CD4-positive, CD25-positive, alpha-beta regulatory T cell (primary cell): ENCODE measurements around the gene DLX6. TPM values are rescaled to one million over a fixed set of nuclear protein-coding genes. Genes with fewer than 3 reads are reported as not detected.
"Not testable (repeated sequence)": the region's sequence is repeated elsewhere in the genome, so short reads cannot be mapped to it uniquely, and the experiment has no call there.

Source experiments
- ATAC-seq, 2 donors: fragments of 150-1000 bp; cut with Tn5 transposase; one replicate each; pipeline ENCODE4 v1.10.0; 2021; ENCODE audit warnings: low read depth in 2 of 2, moderate number of reproducible peaks in 2 of 2, moderate library complexity in 1 of 2
- DNase-seq, 3 donors: peaks; one replicate each; pipeline versions ENCODE4 v3.0.0 to v3.0.0-alpha.2; 2012 to 2022; ENCODE audit warnings: mixed read lengths in 1 of 3
- H3K27ac ChIP-seq: one replicate; pipeline ENCODE4 v1.7.0; 2013; ENCODE audit warnings: mild to moderate bottlenecking, low read length; ENCODE audit not compliant: insufficient read depth, poor library complexity, severe bottlenecking
- H3K27me3 ChIP-seq: one replicate; pipeline ENCODE4 v1.7.0; 2013; ENCODE audit warnings: low read length; ENCODE audit not compliant: control insufficient read depth, insufficient read depth
- H3K36me3 ChIP-seq: one replicate; pipeline ENCODE4 v1.7.0; 2013; ENCODE audit warnings: mild to moderate bottlenecking, low read length, moderate library complexity; ENCODE audit not compliant: control insufficient read depth, insufficient read depth
- H3K4me1 ChIP-seq: 2 replicates; pipeline ENCODE4 v1.7.0; 2013; ENCODE audit warnings: mild to moderate bottlenecking, low read length; ENCODE audit not compliant: insufficient read depth, control insufficient read depth, poor library complexity, severe bottlenecking
- H3K4me3 ChIP-seq: one replicate; pipeline ENCODE4 v1.7.0; 2013; ENCODE audit warnings: low read depth, mild to moderate bottlenecking, low read length, moderate library complexity
- H3K9me3 ChIP-seq, 2 experiments: 1 replicate in 1 of 2; 2 replicates in 1 of 2; pipeline ENCODE4 v1.7.0; 2013; ENCODE audit warnings: low read length in 2 of 2, mild to moderate bottlenecking in 1 of 2, moderate library complexity in 1 of 2; ENCODE audit not compliant: control insufficient read depth in 2 of 2
- H3K27ac Mint-ChIP-seq, 3 donors: one replicate each; pipeline ENCODE4 v1.8.0; 2020 to 2022; ENCODE audit warnings: mild to moderate bottlenecking in 3 of 3, mixed read lengths in 3 of 3, moderate library complexity in 2 of 3
- H3K27me3 Mint-ChIP-seq: one replicate; pipeline ENCODE4 v1.8.0; 2022; ENCODE audit warnings: mild to moderate bottlenecking, mixed read lengths
- H3K36me3 Mint-ChIP-seq: one replicate; pipeline ENCODE4 v1.8.0; 2020; ENCODE audit warnings: mixed read lengths
- H3K4me1 Mint-ChIP-seq, 4 donors: one replicate each; pipeline ENCODE4 v1.8.0; 2020 to 2022; ENCODE audit warnings: mixed read lengths in 4 of 4, mild to moderate bottlenecking in 1 of 4
- H3K4me3 Mint-ChIP-seq, 4 donors: one replicate each; pipeline ENCODE4 v1.8.0; 2020 to 2022; ENCODE audit warnings: mild to moderate bottlenecking in 4 of 4, mixed read lengths in 4 of 4, moderate library complexity in 3 of 4
- H3K9me3 Mint-ChIP-seq, 7 donors: one replicate each; pipeline ENCODE4 v1.8.0; 2020 to 2022; ENCODE audit warnings: mixed read lengths in 7 of 7, mild to moderate bottlenecking in 3 of 7, moderate library complexity in 2 of 7
- polyA plus RNA-seq, 4 donors: library from polyadenylated mRNA; unstranded; fragments of 300-500 nt; fragmentation: Illumina TruSeq; gene quantifications; one replicate each; pipeline ENCODE4 v1.2.3, GENCODE V29; 2021
- total RNA-seq: library from RNA; stranded (reverse); gene quantifications from one replicate; pipeline ENCODE4 v1.2.3, GENCODE V29; 2022

The DLX6 gene
- total and polyA plus RNA-seq, 5 donors from 2014 or later = not detected

GRCh38 chr7:97024209-97025129, 19.1 kb downstream of the DLX6 start, which contains the start of gene DLX5:
Gene DLX5 (minus strand): TSS chr7:97024831. CDS start chr7:97024623, 208 bp downstream.
- Mint-ChIP-seq H3K4me1 (peaks cover 0 to 52% (median 20%) of the 10 kb centered on the region in 4 donors), H3K27ac (peak within 1 kb of the TSS in 1 of 3 donors; percentile 76)

GRCh38 chr7:97025130-97025499, 19.8 kb downstream of the DLX6 start:
- H3K27ac ChIP-seq = no peak overlapping the region
- Mint-ChIP-seq H3K36me3 (no peaks in the 10 kb centered on the region), H3K9me3 (peaks cover 0 to 12% (median 0%) of the 10 kb centered on the region in 7 donors), H3K27ac (no peak overlapping the region), H3K27me3 (peaks cover 77% of the 10 kb centered on the region), H3K4me1 (peaks cover 0 to 52% (median 20%) of the 10 kb centered on the region in 4 donors), H3K4me3 (no peak overlapping the region)
- peaks cover 38% of the 10 kb centered on the region for H3K27me3 ChIP-seq
- H3K36me3 ChIP-seq = no peaks in the 10 kb centered on the region
- no peak for ATAC-seq
- no peaks in the 10 kb centered on the region for H3K9me3 ChIP-seq
- H3K4me1 ChIP-seq = peaks cover 9% of the 10 kb centered on the region
- H3K4me3 ChIP-seq = no peak overlapping the region
- DNase-seq = no peak

More at GRCh38 chr7:97024209-97025129, 19.1 kb downstream of the DLX6 start, which contains the start of gene DLX5:
- H3K27ac ChIP-seq = no peak within 1 kb of the TSS
- H3K36me3 Mint-ChIP-seq = no peaks in the 10 kb centered on the region
- peak within 1 kb of the TSS in 1 of 4 donors; percentile 29 for H3K4me3 Mint-ChIP-seq
- no peak within 1 kb of the TSS for H3K4me3 ChIP-seq
- peaks cover 37% of the 10 kb centered on the region for H3K27me3 ChIP-seq
- DNase-seq (no peak), ATAC-seq (no peak)
- no peaks in the 10 kb centered on the region for H3K36me3 ChIP-seq
- no peaks in the 10 kb centered on the region for H3K9me3 ChIP-seq
- H3K4me1 ChIP-seq = peaks cover 9% of the 10 kb centered on the region
- H3K27me3 Mint-ChIP-seq = peaks cover 84% of the 10 kb centered on the region
- H3K9me3 Mint-ChIP-seq = peaks cover 0 to 12% (median 0%) of the 10 kb centered on the region in 7 donors

- ATAC-seq = peak in 1 of 2 donors; percentile 15
- peaks cover 0 to 48% (median 16%) of the 10 kb centered on the region in 4 donors for H3K4me1 Mint-ChIP-seq
Observed at GRCh38 chr7:97025983-97026714, 20.8 kb downstream of the DLX6 start.

GRCh38 chr7:97026715-97027426, 21.5 kb downstream of the DLX6 start:
- H3K4me3 ChIP-seq = peak overlapping the region; percentile 32
- H3K4me3 Mint-ChIP-seq = peak overlapping the region; percentile 24 to 84 (median 66)
- DNase-seq = no peak

More at GRCh38 chr7:97025983-97026714, 20.8 kb downstream of the DLX6 start:
- Mint-ChIP-seq H3K27me3 (peaks cover 72% of the 10 kb centered on the region), H3K36me3 (no peaks in the 10 kb centered on the region), H3K27ac (no peak overlapping the region), H3K9me3 (peaks cover 0 to 12% (median 0%) of the 10 kb centered on the region in 7 donors), H3K4me3 (peak overlapping the region in 3 of 4 donors; percentile 24 to 84 (median 59))
- H3K9me3 ChIP-seq = no peaks in the 10 kb centered on the region
- peaks cover 9% of the 10 kb centered on the region for H3K4me1 ChIP-seq
- H3K4me3 ChIP-seq = peak overlapping the region; percentile 32
- no peak for DNase-seq
- H3K27me3 ChIP-seq = peaks cover 38% of the 10 kb centered on the region
- no peaks in the 10 kb centered on the region for H3K36me3 ChIP-seq
- H3K27ac ChIP-seq = no peak overlapping the region

GRCh38 chr7:97027427-97028234, 22.3 kb downstream of the DLX6 start:
- Mint-ChIP-seq H3K4me1 (peaks cover 0 to 36% (median 13%) of the 10 kb centered on the region in 4 donors), H3K4me3 (peak overlapping the region; percentile 8 to 84 (median 66)), H3K36me3 (no peaks in the 10 kb centered on the region), H3K27me3 (peaks cover 60% of the 10 kb centered on the region), H3K27ac (no peak overlapping the region), H3K9me3 (peaks cover 0 to 9% (median 0%) of the 10 kb centered on the region in 7 donors)
- H3K9me3 ChIP-seq = no peaks in the 10 kb centered on the region
- peak; percentile 57 to 63 for ATAC-seq
- H3K27ac ChIP-seq = no peak overlapping the region
- H3K27me3 ChIP-seq = peaks cover 32% of the 10 kb centered on the region
- peak overlapping the region; percentile 32 for H3K4me3 ChIP-seq
- H3K4me1 ChIP-seq = peaks cover 9% of the 10 kb centered on the region
- H3K36me3 ChIP-seq = no peaks in the 10 kb centered on the region
- peak; percentile 27 to 69 (median 55) for DNase-seq

More at GRCh38 chr7:97026715-97027426, 21.5 kb downstream of the DLX6 start:
- Histone ChIP-seq H3K4me1 (peaks cover 9% of the 10 kb centered on the region), H3K9me3 (no peaks in the 10 kb centered on the region), H3K27ac (no peak overlapping the region), H3K27me3 (peaks cover 38% of the 10 kb centered on the region), H3K36me3 (no peaks in the 10 kb centered on the region)
- Mint-ChIP-seq H3K4me1 (peaks cover 0 to 44% (median 16%) of the 10 kb centered on the region in 4 donors), H3K36me3 (no peaks in the 10 kb centered on the region), H3K27me3 (peaks cover 68% of the 10 kb centered on the region), H3K9me3 (peaks cover 0 to 13% (median 0%) of the 10 kb centered on the region in 7 donors), H3K27ac (no peak overlapping the region)
- no peak for ATAC-seq

- not testable (repeated sequence) for H3K36me3 ChIP-seq, H3K27ac ChIP-seq, H3K4me3 Mint-ChIP-seq, H3K9me3 ChIP-seq, H3K36me3 Mint-ChIP-seq, H3K9me3 Mint-ChIP-seq, H3K4me1 Mint-ChIP-seq, ATAC-seq, H3K4me3 ChIP-seq, H3K27ac Mint-ChIP-seq, H3K27me3 Mint-ChIP-seq, H3K4me1 ChIP-seq, DNase-seq, H3K27me3 ChIP-seq
Observed at GRCh38 chr7:97034213-97034852, 29.0 kb downstream of the DLX6 start.
